ENCODE data around the gene ZBTB1. TPM values are rescaled to one million over a fixed set of nuclear protein-coding genes. Genes with fewer than 3 reads are reported as not detected.
"Not testable (repeated sequence)": the region's sequence is repeated elsewhere in the genome, so short reads cannot be mapped to it uniquely, and the experiment has no call there.

Gene ZBTB1
- total RNA-seq, 2 donors from 2014 or later = 75.6 to 154 TPM

GRCh38 chr14:64536488-64537245 is 32.1 kb downstream of the ZBTB1 start:
- peaks cover 5% of the 10 kb centered on the region for H3K4me1 Mint-ChIP-seq
- no peaks in the 10 kb centered on the region for H3K9me3 Mint-ChIP-seq
- no peak overlapping the region for H3K4me3 Mint-ChIP-seq
- no peak for ATAC-seq (replicated peaks)
- no peak overlapping the region for H3K27ac Mint-ChIP-seq
- H3K36me3 Mint-ChIP-seq (ENCODE audit: low read depth) = peaks cover 9% of the 10 kb centered on the region
- H3K27me3 Mint-ChIP-seq = no peaks in the 10 kb centered on the region

GRCh38 chr14:64540208-64541202 is 35.9 kb downstream of the ZBTB1 start, which contains the start of gene HSPA2:
HSPA2 (plus strand) TSS chr14:64540741; CDS start chr14:64540850, 109 bp downstream.
- peaks cover 4% of the 10 kb centered on the region for H3K27me3 Mint-ChIP-seq
- peaks cover 12% of the 10 kb centered on the region for H3K4me1 Mint-ChIP-seq
- peak within 1 kb of the TSS; percentile 89 for H3K4me3 Mint-ChIP-seq
- H3K36me3 Mint-ChIP-seq (ENCODE audit: low read depth) = peaks cover 9% of the 10 kb centered on the region
- ATAC-seq (replicated peaks) = peak; percentile 95
- H3K9me3 Mint-ChIP-seq = no peaks in the 10 kb centered on the region
- peak within 1 kb of the TSS; percentile 87 for H3K27ac Mint-ChIP-seq

DNA sequence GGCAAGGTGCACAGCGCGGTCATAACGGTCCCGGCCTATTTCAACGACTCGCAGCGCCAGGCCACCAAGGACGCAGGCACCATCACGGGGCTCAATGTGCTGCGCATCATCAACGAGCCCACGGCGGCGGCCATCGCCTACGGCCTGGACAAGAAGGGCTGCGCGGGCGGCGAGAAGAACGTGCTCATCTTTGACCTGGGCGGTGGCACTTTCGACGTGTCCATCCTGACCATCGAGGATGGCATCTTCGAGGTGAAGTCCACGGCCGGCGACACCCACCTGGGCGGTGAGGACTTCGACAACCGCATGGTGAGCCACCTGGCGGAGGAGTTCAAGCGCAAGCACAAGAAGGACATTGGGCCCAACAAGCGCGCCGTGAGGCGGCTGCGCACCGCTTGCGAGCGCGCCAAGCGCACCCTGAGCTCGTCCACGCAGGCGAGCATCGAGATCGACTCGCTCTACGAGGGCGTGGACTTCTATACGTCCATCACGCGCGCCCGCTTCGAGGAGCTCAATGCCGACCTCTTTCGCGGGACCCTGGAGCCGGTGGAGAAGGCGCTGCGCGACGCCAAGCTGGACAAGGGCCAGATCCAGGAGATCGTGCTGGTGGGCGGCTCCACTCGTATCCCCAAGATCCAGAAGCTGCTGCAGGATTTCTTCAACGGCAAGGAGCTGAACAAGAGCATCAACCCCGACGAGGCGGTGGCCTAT is 36.8 kb downstream of the ZBTB1 start:
- Mint-ChIP-seq H3K36me3 (ENCODE audit: low read depth) (peaks cover 9% of the 10 kb centered on the region), H3K4me1 (peaks cover 12% of the 10 kb centered on the region), H3K27me3 (peaks cover 4% of the 10 kb centered on the region), H3K4me3 (peak overlapping the region; percentile 89), H3K9me3 (no peaks in the 10 kb centered on the region), H3K27ac (no peak overlapping the region)
- no peak for ATAC-seq (replicated peaks)

GRCh38 chr14:64541972-64542835 is 37.6 kb downstream of the ZBTB1 start:
- no peak for ATAC-seq (replicated peaks)
- H3K27ac Mint-ChIP-seq = no peak overlapping the region
- no peaks in the 10 kb centered on the region for H3K9me3 Mint-ChIP-seq
- H3K4me1 Mint-ChIP-seq = peaks cover 12% of the 10 kb centered on the region
- H3K27me3 Mint-ChIP-seq = peaks cover 4% of the 10 kb centered on the region
- H3K4me3 Mint-ChIP-seq = peak overlapping the region; percentile 89
- peaks cover 9% of the 10 kb centered on the region for H3K36me3 Mint-ChIP-seq (ENCODE audit: low read depth)

GRCh38 chr14:64542836-64543201 is 38.2 kb downstream of the ZBTB1 start:
- peaks cover 12% of the 10 kb centered on the region for H3K4me1 Mint-ChIP-seq
- H3K9me3 Mint-ChIP-seq = no peaks in the 10 kb centered on the region
- no peak overlapping the region for H3K27ac Mint-ChIP-seq
- H3K36me3 Mint-ChIP-seq (ENCODE audit: low read depth) = peaks cover 9% of the 10 kb centered on the region
- H3K4me3 Mint-ChIP-seq = peak overlapping the region; percentile 89
- no peak for ATAC-seq (replicated peaks)
- H3K27me3 Mint-ChIP-seq = peaks cover 4% of the 10 kb centered on the region

- no peak for ATAC-seq (replicated peaks)
- no peak overlapping the region for H3K27ac Mint-ChIP-seq
- H3K36me3 Mint-ChIP-seq (ENCODE audit: low read depth) = peaks cover 9% of the 10 kb centered on the region
- no peaks in the 10 kb centered on the region for H3K9me3 Mint-ChIP-seq
- H3K4me1 Mint-ChIP-seq = peaks cover 7% of the 10 kb centered on the region
- H3K27me3 Mint-ChIP-seq = peaks cover 4% of the 10 kb centered on the region
- H3K4me3 Mint-ChIP-seq = no peak overlapping the region
Observed at GRCh38 chr14:64544607-64545312, 40.2 kb downstream of the ZBTB1 start.

DNA sequence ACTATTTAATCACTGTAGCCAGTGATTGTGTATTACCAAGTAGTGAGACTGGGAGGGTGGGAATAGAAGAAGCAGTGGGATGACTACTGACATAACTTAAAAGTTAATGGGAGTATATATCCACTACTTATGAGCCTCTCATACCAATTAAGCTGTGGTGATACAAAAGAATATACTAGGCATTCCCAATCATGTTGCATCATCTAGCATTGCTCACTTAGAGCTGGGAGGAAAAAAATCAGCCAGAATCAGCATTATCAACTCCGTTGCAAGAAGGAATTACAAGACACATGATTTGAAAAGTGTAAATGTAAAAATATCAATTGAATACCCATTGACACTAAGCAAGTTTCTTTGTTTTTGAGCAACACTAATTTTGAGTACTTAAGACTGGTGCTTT is 44.4 kb downstream of the ZBTB1 start:
- H3K4me1 Mint-ChIP-seq = peaks cover 6% of the 10 kb centered on the region
- H3K36me3 Mint-ChIP-seq (ENCODE audit: low read depth) = no peaks in the 10 kb centered on the region
- ATAC-seq (replicated peaks) = no peak
- H3K27ac Mint-ChIP-seq = no peak overlapping the region
- H3K4me3 Mint-ChIP-seq = peak overlapping the region; percentile 67
- peaks cover 3% of the 10 kb centered on the region for H3K27me3 Mint-ChIP-seq
- H3K9me3 Mint-ChIP-seq = no peaks in the 10 kb centered on the region

GRCh38 chr14:64549791-64550620 is 45.4 kb downstream of the ZBTB1 start, which contains the start of gene PPP1R36:
PPP1R36 (plus strand) TSS chr14:64549961; CDS start chr14:64549998, 37 bp downstream.
- H3K4me3 Mint-ChIP-seq = peak within 1 kb of the TSS; percentile 67
- no peak within 1 kb of the TSS for H3K27ac Mint-ChIP-seq
- H3K9me3 Mint-ChIP-seq = no peaks in the 10 kb centered on the region
- peak; percentile 99 for ATAC-seq (replicated peaks)
- H3K4me1 Mint-ChIP-seq = peaks cover 6% of the 10 kb centered on the region
- H3K27me3 Mint-ChIP-seq = peaks cover 3% of the 10 kb centered on the region
- H3K36me3 Mint-ChIP-seq (ENCODE audit: low read depth) = no peaks in the 10 kb centered on the region

GRCh38 chr14:64550621-64551333 is 46.2 kb downstream of the ZBTB1 start:
- H3K4me1 Mint-ChIP-seq = peaks cover 6% of the 10 kb centered on the region
- H3K36me3 Mint-ChIP-seq (ENCODE audit: low read depth) = no peaks in the 10 kb centered on the region
- no peaks in the 10 kb centered on the region for H3K9me3 Mint-ChIP-seq
- H3K4me3 Mint-ChIP-seq = peak overlapping the region; percentile 67
- ATAC-seq (replicated peaks) = no peak
- peaks cover 3% of the 10 kb centered on the region for H3K27me3 Mint-ChIP-seq
- no peak overlapping the region for H3K27ac Mint-ChIP-seq

GRCh38 chr14:64554556-64554955 is 50.0 kb downstream of the ZBTB1 start:
- Mint-ChIP-seq H3K4me3 (no peak overlapping the region), H3K36me3 (ENCODE audit: low read depth) (no peaks in the 10 kb centered on the region), H3K4me1 (peaks cover 6% of the 10 kb centered on the region), H3K27me3 (peaks cover 3% of the 10 kb centered on the region), H3K27ac (no peak overlapping the region), H3K9me3 (no peaks in the 10 kb centered on the region)
- ATAC-seq (replicated peaks) = no peak

- H3K4me1 Mint-ChIP-seq = peaks cover 6% of the 10 kb centered on the region
- no peak overlapping the region for H3K27ac Mint-ChIP-seq
- no peak for ATAC-seq (replicated peaks)
Observed at GRCh38 chr14:64556526-64556925, 52.0 kb downstream of the ZBTB1 start.

GRCh38 chr14:64558216-64558615 is 53.6 kb downstream of the ZBTB1 start:
- H3K36me3 Mint-ChIP-seq (ENCODE audit: low read depth); H3K27ac Mint-ChIP-seq; H3K4me1 Mint-ChIP-seq; H3K9me3 Mint-ChIP-seq; ATAC-seq (replicated peaks); H3K27me3 Mint-ChIP-seq; H3K4me3 Mint-ChIP-seq: not testable (repeated sequence)

More at GRCh38 chr14:64556526-64556925, 52.0 kb downstream of the ZBTB1 start:
- Mint-ChIP-seq H3K36me3 (ENCODE audit: low read depth) (no peaks in the 10 kb centered on the region), H3K27me3 (no peaks in the 10 kb centered on the region), H3K4me3 (no peak overlapping the region), H3K9me3 (no peaks in the 10 kb centered on the region)
